Peyer's patch (tissue), 4 donors: Measurements from ENCODE around the gene CAP1. TPM values are rescaled to one million over a fixed set of nuclear protein-coding genes. Genes with fewer than 3 reads are reported as not detected.

ENCODE experiments used
- DNase-seq, 3 donors: peaks; one replicate each; pipeline ENCODE4 v3.0.0-alpha.2; 2017 to 2019
- H3K27ac ChIP-seq, 4 donors: fragments of 200-600 bp; sonication (generic); one replicate each; pipeline ENCODE4 v1.5.1; 2016 to 2019
- H3K27me3 ChIP-seq, 2 donors: fragments of 200-600 bp; sonication (generic); one replicate each; pipeline ENCODE4 v1.5.1; 2019
- H3K36me3 ChIP-seq, 3 donors: fragments of 200-600 bp; sonication (generic); one replicate each; pipeline ENCODE4 v1.5.1; 2016 to 2019
- H3K4me1 ChIP-seq, 4 donors: fragments of 200-600 bp; sonication (generic); one replicate each; pipeline ENCODE4 v1.5.1; 2016 to 2019
- H3K4me3 ChIP-seq, 4 donors: fragments of 200-600 bp; sonication (generic); 1 replicate in 3 of 4; 2 replicates in 1 of 4; pipeline ENCODE4 v1.5.1; 2016 to 2019; ENCODE audit warnings: mild to moderate bottlenecking in 1 of 4
- H3K9me3 ChIP-seq, 4 donors: fragments of 200-600 bp; sonication (generic); one replicate each; pipeline ENCODE4 v1.5.1; 2016 to 2019; ENCODE audit warnings: mild to moderate bottlenecking in 1 of 4
- CTCF ChIP-seq, 6 experiments: fragments of 450-650 bp in 4 of 6; fragments of 200-600 bp in 2 of 6; sonication (generic) in 1 of 6; IDR thresholded peaks; one replicate each; pipeline ENCODE4 v1.5.1; 2017 to 2019; ENCODE audit warnings: antibody characterized with exemption in 6 of 6, mild to moderate bottlenecking in 3 of 6, moderate library complexity in 1 of 6
- POLR2A ChIP-seq, 2 donors: fragments of 450-650 bp; IDR thresholded peaks; one replicate each; pipeline ENCODE4 v1.5.1; 2017; ENCODE audit warnings: antibody characterized with exemption in 2 of 2, mild to moderate bottlenecking in 2 of 2, moderate library complexity in 2 of 2
- total RNA-seq, 4 donors: library from RNA; depleted of rRNA; stranded (reverse); fragments of >200 nt; gene quantifications; one replicate each; pipeline ENCODE4 v1.1.0, GENCODE V29; 2016

CAP1 gene
- total RNA-seq, 4 donors from 2014 or later = 135 to 229 (median 182) TPM

- TF ChIP-seq POLR2A (IDR thresholded peaks at IDR 0.05) (no peak), CTCF (IDR thresholded peaks at IDR 0.05) (no peak)
Measured at GRCh38 chr1:40014812-40015594, 25.5 kb upstream of the CAP1 start.

GRCh38 chr1:40017951-40018575 is 22.5 kb upstream of the CAP1 start:
- TF ChIP-seq POLR2A (IDR thresholded peaks at IDR 0.05) (no peak), CTCF (IDR thresholded peaks at IDR 0.05) (no peak)
- Histone ChIP-seq H3K27me3 (no peaks in the 10 kb centered on the region), H3K36me3 (no peaks in the 10 kb centered on the region)

More at GRCh38 chr1:40014812-40015594, 25.5 kb upstream of the CAP1 start:
- Histone ChIP-seq H3K36me3 (no peaks in the 10 kb centered on the region), H3K9me3 (no peaks in the 10 kb centered on the region), H3K4me1 (no peaks in the 10 kb centered on the region), H3K27ac (no peak overlapping the region), H3K4me3 (no peak overlapping the region), H3K27me3 (no peaks in the 10 kb centered on the region)
- no peak for DNase-seq

GRCh38 chr1:40020447-40021085 is 20.0 kb upstream of the CAP1 start:
- Histone ChIP-seq H3K36me3 (no peaks in the 10 kb centered on the region), H3K4me3 (no peak overlapping the region), H3K27ac (no peak overlapping the region), H3K9me3 (no peaks in the 10 kb centered on the region), H3K27me3 (no peaks in the 10 kb centered on the region), H3K4me1 (no peaks in the 10 kb centered on the region)
- TF ChIP-seq CTCF (IDR thresholded peaks at IDR 0.05) = no peak
- no peak for TF ChIP-seq POLR2A (IDR thresholded peaks at IDR 0.05)
- DNase-seq = no peak

More at GRCh38 chr1:40017951-40018575, 22.5 kb upstream of the CAP1 start:
- no peaks in the 10 kb centered on the region for H3K9me3 ChIP-seq
- H3K4me3 ChIP-seq = no peak overlapping the region
- H3K4me1 ChIP-seq = no peaks in the 10 kb centered on the region
- H3K27ac ChIP-seq = no peak overlapping the region
- no peak for DNase-seq

GRCh38 chr1:40023379-40023944 is 17.1 kb upstream of the CAP1 start:
- Histone ChIP-seq H3K36me3 (no peaks in the 10 kb centered on the region), H3K4me1 (no peaks in the 10 kb centered on the region), H3K27ac (no peak overlapping the region), H3K4me3 (no peak overlapping the region), H3K9me3 (no peaks in the 10 kb centered on the region), H3K27me3 (no peaks in the 10 kb centered on the region)
- no peak for DNase-seq
- TF ChIP-seq POLR2A (IDR thresholded peaks at IDR 0.05) = no peak
- TF ChIP-seq CTCF (IDR thresholded peaks at IDR 0.05) = no peak

GRCh38 chr1:40024671-40025070 is 15.9 kb upstream of the CAP1 start:
- H3K27ac ChIP-seq = no peak overlapping the region
- no peak for TF ChIP-seq POLR2A (IDR thresholded peaks at IDR 0.05)
- no peak for TF ChIP-seq CTCF (IDR thresholded peaks at IDR 0.05)
- no peaks in the 10 kb centered on the region for H3K36me3 ChIP-seq
- peaks cover 0 to 7% (median 0%) of the 10 kb centered on the region in 4 donors for H3K4me1 ChIP-seq
- no peaks in the 10 kb centered on the region for H3K9me3 ChIP-seq
- no peak overlapping the region for H3K4me3 ChIP-seq
- no peaks in the 10 kb centered on the region for H3K27me3 ChIP-seq
- no peak for DNase-seq
